Activated T-helper 1 cell treated with anti-CD3 and anti-CD28 coated beads, Interleukin-2, amount 50 U/mL, for 16 hours (primary cell): ENCODE data around the gene SYNPO.

ENCODE experiments used
- DNase-seq, 2 donors: peaks; one replicate each; pipeline ENCODE4 v3.0.0-alpha.2; 2020; ENCODE audit warnings: low read depth in 1 of 2, low spot score in 1 of 2

SYNPO gene

GRCh38 chr5:150656191-150657132, 16.0 kb downstream of the SYNPO start:
- peak; percentile 62 to 70 for DNase-seq

GRCh38 chr5:150658121-150658520, 17.7 kb downstream of the SYNPO start:
- DNase-seq: no peak

DNA sequence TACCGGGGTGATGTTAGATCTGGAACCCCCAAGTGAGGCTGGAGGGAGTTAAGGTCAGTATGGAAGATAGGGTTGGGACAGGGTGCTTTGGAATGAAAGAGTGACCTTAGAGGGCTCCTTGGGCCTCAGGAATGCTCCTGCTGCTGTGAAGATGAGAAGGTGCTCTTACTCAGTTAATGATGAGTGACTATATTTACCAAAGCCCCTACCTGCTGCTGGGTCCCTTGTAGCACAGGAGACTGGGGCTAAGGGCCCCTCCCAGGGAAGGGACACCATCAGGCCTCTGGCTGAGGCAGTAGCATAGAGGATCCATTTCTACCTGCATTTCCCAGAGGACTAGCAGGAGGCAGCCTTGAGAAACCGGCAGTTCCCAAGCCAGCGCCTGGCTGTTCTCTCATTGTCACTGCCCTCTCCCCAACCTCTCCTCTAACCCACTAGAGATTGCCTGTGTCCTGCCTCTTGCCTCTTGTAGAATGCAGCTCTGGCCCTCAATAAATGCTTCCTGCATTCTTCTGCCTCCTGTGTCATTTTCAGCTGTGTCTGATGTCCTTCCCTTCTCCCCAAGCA, 18.3 kb downstream of the SYNPO start:
- no peak for DNase-seq

- DNase-seq: no peak
Measured at GRCh38 chr5:150659360-150660107, 19.1 kb downstream of the SYNPO start.

DNA sequence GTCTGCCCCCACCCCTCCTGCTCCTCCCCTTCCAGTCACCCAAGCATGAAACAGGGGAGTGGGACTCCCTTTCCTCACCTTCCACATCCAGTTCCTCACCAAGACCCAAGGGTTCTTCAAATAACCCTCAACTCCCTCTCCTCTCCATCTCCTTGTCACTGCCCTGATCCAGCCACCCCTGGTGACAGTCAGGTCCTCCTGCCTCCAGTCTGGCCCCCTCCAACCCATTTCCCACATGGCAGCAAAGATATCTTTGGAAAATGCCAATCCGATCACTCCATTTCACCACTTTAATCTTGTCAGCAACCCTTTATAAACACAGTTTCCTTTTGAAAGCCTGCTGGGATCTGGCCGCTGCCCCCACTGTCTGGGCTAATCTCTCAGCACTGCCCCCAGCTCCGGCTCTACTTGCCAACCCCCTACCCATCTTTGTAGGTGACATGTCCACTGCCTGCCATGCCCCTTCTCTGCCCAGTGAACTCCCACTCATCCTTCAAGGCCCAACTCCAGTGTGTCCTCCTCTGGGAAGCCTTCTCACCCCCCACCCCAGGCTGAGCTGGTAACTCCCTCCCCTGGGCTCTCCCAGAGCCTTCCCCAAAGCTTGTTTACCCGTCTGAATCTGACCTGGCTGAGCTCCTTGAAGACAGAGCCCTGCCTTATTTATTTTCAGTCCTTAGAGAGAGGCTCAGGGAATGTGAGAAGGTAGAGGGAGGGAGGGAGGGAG, 19.8 kb downstream of the SYNPO start:
- no peak for DNase-seq

- DNase-seq: no peak
Measured at GRCh38 chr5:150661086-150661485, 20.6 kb downstream of the SYNPO start, which contains the start of gene MYOZ3. Gene MYOZ3 (plus strand): TSS chr5:150661251. CDS start chr5:150662942, 1,691 bp downstream.

GRCh38 chr5:150661821-150662596, 21.5 kb downstream of the SYNPO start:
- DNase-seq: no peak

GRCh38 chr5:150662731-150663516, 22.5 kb downstream of the SYNPO start:
- no peak for DNase-seq

DNA sequence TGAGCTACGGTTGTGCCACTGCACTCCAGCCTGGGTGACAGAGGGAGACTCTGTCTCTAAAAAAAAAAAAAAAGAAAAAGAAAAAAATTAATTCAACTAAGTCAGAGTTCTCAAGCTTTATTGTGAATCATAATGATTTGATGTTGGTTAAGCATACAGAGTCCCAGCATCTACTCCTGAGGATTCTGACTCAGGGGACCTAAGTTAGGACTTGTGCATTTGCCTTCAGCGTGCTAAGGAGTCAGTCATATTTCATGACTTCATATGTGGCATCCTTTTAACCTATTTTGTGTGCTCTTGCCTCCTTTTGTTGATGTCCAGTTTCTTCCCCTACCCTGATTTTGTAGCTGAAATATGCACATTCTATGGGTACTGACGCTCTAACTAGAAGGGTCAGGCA, 23.5 kb downstream of the SYNPO start:
- DNase-seq: no peak

GRCh38 chr5:150665044-150665443, 24.6 kb downstream of the SYNPO start:
- no peak for DNase-seq

GRCh38 chr5:150670275-150670947, 30.0 kb downstream of the SYNPO start:
- no peak for DNase-seq

DNA sequence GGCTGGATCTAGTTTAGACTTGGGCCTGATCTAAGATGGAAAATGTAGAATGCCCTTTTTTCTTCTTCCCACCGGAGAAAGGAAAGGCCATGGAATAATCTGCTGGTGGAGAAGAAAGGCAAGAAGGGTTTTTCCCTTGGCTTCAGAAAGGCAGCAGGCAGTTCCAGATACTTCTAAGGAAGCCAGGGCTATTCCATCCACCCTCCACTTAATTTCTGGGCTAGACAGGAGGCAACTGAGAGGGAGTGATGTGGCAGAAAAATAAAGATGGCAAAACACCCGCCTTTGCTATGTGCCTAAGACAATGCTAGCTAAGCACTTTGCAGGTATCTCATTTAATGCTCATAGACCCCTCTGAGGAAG, 30.5 kb downstream of the SYNPO start:
- DNase-seq: no peak

GRCh38 chr5:150671509-150672236, 31.2 kb downstream of the SYNPO start:
- DNase-seq: no peak

- no peak for DNase-seq
Measured at GRCh38 chr5:150672237-150672883, 31.9 kb downstream of the SYNPO start.

- no peak for DNase-seq
Measured at GRCh38 chr5:150672884-150673275, 32.4 kb downstream of the SYNPO start.

DNA sequence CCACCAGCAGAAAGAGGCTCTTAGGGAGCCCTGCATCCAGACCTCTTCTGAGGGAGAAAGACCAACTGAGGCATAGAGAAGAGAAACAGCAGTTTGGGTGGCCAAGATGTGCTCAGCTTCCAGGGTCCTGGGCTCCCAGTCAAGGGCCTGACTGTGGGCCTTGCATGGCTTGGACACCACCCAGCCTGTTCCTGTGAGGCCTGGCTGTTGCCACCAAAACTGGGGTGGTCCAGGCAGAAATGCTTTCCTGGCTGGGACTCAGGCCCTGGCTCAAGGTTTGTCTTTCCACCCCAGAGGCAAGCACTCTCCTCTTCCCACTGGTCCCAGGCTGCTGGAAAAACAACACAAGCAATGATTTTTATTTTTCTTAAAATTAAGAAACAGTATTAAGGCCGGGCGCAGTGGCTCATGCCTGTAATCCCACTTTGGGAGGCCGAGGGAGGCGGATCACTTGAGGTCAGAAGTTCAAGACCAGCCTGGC, 33.9 kb downstream of the SYNPO start:
- DNase-seq: no peak

- DNase-seq: no peak
Measured at GRCh38 chr5:150675069-150675468, 34.6 kb downstream of the SYNPO start.

- DNase-seq: no peak
Measured at GRCh38 chr5:150676578-150676977, 36.1 kb downstream of the SYNPO start.
